ENCODE measurements around the gene HCRT.
"Not testable (repeated sequence)": the region's sequence is repeated elsewhere in the genome, so short reads cannot be mapped to it uniquely, and the experiment has no call there.

Gene HCRT

GRCh38 chr17:42197564-42198156, 12.4 kb upstream of the HCRT start:
- no peak for DNase-seq

- peak; percentile 52 to 69 (median 61) for DNase-seq
Measured at GRCh38 chr17:42193969-42194899, 9.0 kb upstream of the HCRT start, which contains the start of gene GHDC. TSS of gene GHDC (minus strand) at chr17:42194494. CDS start at chr17:42193581, 913 bp downstream.

GRCh38 chr17:42193216-42193968, 8.1 kb upstream of the HCRT start:
- DNase-seq: no peak

- DNase-seq: no peak
Measured at GRCh38 chr17:42192189-42193126, 7.2 kb upstream of the HCRT start.

GRCh38 chr17:42191275-42191608, 6.0 kb upstream of the HCRT start:
- DNase-seq: no peak

- DNase-seq: no peak
Measured at GRCh38 chr17:42190491-42191274, 5.4 kb upstream of the HCRT start.

GRCh38 chr17:42189651-42189965, 4.4 kb upstream of the HCRT start:
- no peak for DNase-seq

- DNase-seq: no peak
Measured at GRCh38 chr17:42188749-42189650, 3.7 kb upstream of the HCRT start.

- no peak for DNase-seq
Measured at GRCh38 chr17:42187833-42188232, 2.6 kb upstream of the HCRT start.

- not testable (repeated sequence) for DNase-seq
Measured at GRCh38 chr17:42186191-42186590, 939 bp upstream of the HCRT start.

- no peak for DNase-seq
Measured at GRCh38 chr17:42185621-42185930, 324 bp upstream of the HCRT start.

- DNase-seq: peak; percentile 47 to 62 (median 54)
Measured at GRCh38 chr17:42183741-42184711, 1.2 kb downstream of the HCRT start.

GRCh38 chr17:42182927-42183734, 2.1 kb downstream of the HCRT start:
- DNase-seq: no peak

GRCh38 chr17:42181851-42182207, 3.4 kb downstream of the HCRT start:
- no peak for DNase-seq

- peak; percentile 61 to 74 (median 70) for DNase-seq
Measured at GRCh38 chr17:42180922-42181850, 4.1 kb downstream of the HCRT start, which contains the start of gene KCNH4. TSS of gene KCNH4 (minus strand) at chr17:42181142. CDS start at chr17:42180945, 197 bp downstream.

GRCh38 chr17:42180411-42180921, 4.8 kb downstream of the HCRT start:
- DNase-seq: no peak

GRCh38 chr17:42179911-42180410, 5.3 kb downstream of the HCRT start:
- DNase-seq: no peak

Data from activated CD4-positive, CD25-positive, alpha-beta regulatory T cell (primary cell).